HepG2 (cell line): ENCODE measurements around the gene TMBIM1. TPM values are rescaled to one million over a fixed set of nuclear protein-coding genes. Genes with fewer than 3 reads are reported as not detected.

Experiments
- CERS6 ChIP-seq: sonication (generic); formaldehyde crosslinking; IDR thresholded peaks from 2 replicates; pipeline ENCODE4 v1.5.0; 2020; ENCODE audit warnings: missing genetic modification reagents
- LBX2 ChIP-seq: sonication (generic); formaldehyde crosslinking; IDR thresholded peaks from 2 replicates; pipeline ENCODE4 v1.5.0; 2020; ENCODE audit warnings: missing genetic modification reagents, mild to moderate bottlenecking, borderline replicate concordance
- NFYB ChIP-seq: sonication (generic); formaldehyde crosslinking; IDR thresholded peaks from 2 replicates; pipeline ENCODE4 v1.4.0; 2020; ENCODE audit warnings: missing genetic modification reagents
- PHF8 ChIP-seq: sonication (generic); formaldehyde crosslinking; IDR thresholded peaks from 2 replicates; pipeline ENCODE4 v1.5.0; 2020; ENCODE audit warnings: missing genetic modification reagents
- SKIL ChIP-seq: sonication (generic); formaldehyde crosslinking; IDR thresholded peaks from 2 replicates; pipeline ENCODE4 v1.8.0; 2022; ENCODE audit warnings: missing genetic modification reagents, mild to moderate bottlenecking, moderate library complexity, borderline replicate concordance
- SNAPC4 ChIP-seq: sonication (generic); formaldehyde crosslinking; IDR thresholded peaks from 2 replicates; pipeline ENCODE4 v1.4.0; 2020; ENCODE audit warnings: mild to moderate bottlenecking, missing genetic modification reagents
- ZMAT5 ChIP-seq: sonication (generic); formaldehyde crosslinking; IDR thresholded peaks from 2 replicates; pipeline ENCODE4 v1.5.0; 2020; ENCODE audit warnings: mild to moderate bottlenecking, low read depth, missing genetic modification reagents, borderline replicate concordance
- ZMYM4 ChIP-seq: sonication (generic); formaldehyde crosslinking; IDR thresholded peaks from 2 replicates; pipeline ENCODE4 v1.8.1; 2023; ENCODE audit warnings: mild to moderate bottlenecking, missing genetic modification reagents
- ZNF687 ChIP-seq: sonication (generic); formaldehyde crosslinking; IDR thresholded peaks from 2 replicates; pipeline ENCODE4 v1.5.1; 2020; ENCODE audit warnings: mild to moderate bottlenecking, missing genetic modification reagents, moderate library complexity
- ZZZ3 ChIP-seq: sonication (generic); formaldehyde crosslinking; IDR thresholded peaks from 2 replicates; pipeline ENCODE4 v1.4.0; 2020; ENCODE audit warnings: missing genetic modification reagents, mild to moderate bottlenecking, borderline replicate concordance
- polyA plus RNA-seq, 8 experiments: library from polyadenylated mRNA; depleted of rRNA in 3 of 8; stranded (reverse) in 7 of 8; unstranded in 1 of 8; fragments of >200 nt; fragmentation: Illumina TruSeq in 4 of 8; extraction: Trizol in 4 of 8; gene quantifications; 2 replicates each; pipeline versions ENCODE4 v1.2.1 to v1.2.3, GENCODE V29; 2011 to 2016; ENCODE audit warnings: low read depth in 4 of 8, missing spikeins in 1 of 8, mixed read lengths in 1 of 8; ENCODE audit not compliant: insufficient read depth in 1 of 8
- total RNA-seq, 5 experiments: library from RNA; depleted of rRNA; stranded (reverse); fragments of >200 nt; fragmentation: Illumina TruSeq; extraction: Trizol; gene quantifications; 2 replicates each; pipeline ENCODE4 v1.2.3, GENCODE V29; 2016; ENCODE audit warnings: low read depth in 1 of 5

Gene TMBIM1
- total and polyA plus RNA-seq, 2 of the 13 experiments (the other 11 are each of a cell fraction or from before 2014, with no cell fraction given), result 127 to 139 TPM

- TF ChIP-seq SNAPC4 (no peak), LBX2 (no peak), SKIL (CRISPR knock-in tag) (no peak), NFYB (no peak), ZMAT5 (CRISPR knock-in tag) (no peak), ZMYM4 (CRISPR knock-in tag) (0 out of 2 replicates have a peak, but pooled peaks have one; percentile 34), PHF8 (CRISPR knock-in tag) (no peak), ZNF687 (CRISPR knock-in tag) (no peak; the same call in 1 of the 2 replicates), CERS6 (CRISPR knock-in tag) (no peak), ZZZ3 (CRISPR knock-in tag) (peak; percentile 51; the same call in 1 of the 2 replicates)
These were observed 5.5 kb downstream of the TMBIM1 start (continued) for GRCh38 chr2:218286570-218287459.
